Vagina (tissue), 2 donors: ENCODE measurements around the gene NCKAP1.

Source experiments
- POLR2A ChIP-seq, 2 donors: fragments of 450-650 bp; IDR thresholded peaks; one replicate each; pipeline ENCODE4 v1.6.1; 2017; ENCODE audit warnings: antibody characterized with exemption in 2 of 2, mild to moderate bottlenecking in 2 of 2, moderate library complexity in 2 of 2
- POLR2AphosphoS5 ChIP-seq, 2 donors: sonication (generic); formaldehyde crosslinking; IDR thresholded peaks; one replicate each; pipeline ENCODE4 v1.9.0; 2017; ENCODE audit warnings: antibody characterized with exemption in 2 of 2, mild to moderate bottlenecking in 2 of 2, low read depth in 1 of 2; ENCODE audit not compliant: insufficient read depth in 1 of 2
- TF ChIP-seq, protein P1 (sequence below), 3 experiments: fragments of 450-650 bp in 2 of 3; fragments of 200-600 bp in 1 of 3; sonication (generic) in 1 of 3; IDR thresholded peaks; one replicate each; pipeline ENCODE4 v1.5.1; 2017 to 2019; ENCODE audit warnings: antibody characterized with exemption in 3 of 3, mild to moderate bottlenecking in 2 of 3, moderate library complexity in 2 of 3

DNA sequence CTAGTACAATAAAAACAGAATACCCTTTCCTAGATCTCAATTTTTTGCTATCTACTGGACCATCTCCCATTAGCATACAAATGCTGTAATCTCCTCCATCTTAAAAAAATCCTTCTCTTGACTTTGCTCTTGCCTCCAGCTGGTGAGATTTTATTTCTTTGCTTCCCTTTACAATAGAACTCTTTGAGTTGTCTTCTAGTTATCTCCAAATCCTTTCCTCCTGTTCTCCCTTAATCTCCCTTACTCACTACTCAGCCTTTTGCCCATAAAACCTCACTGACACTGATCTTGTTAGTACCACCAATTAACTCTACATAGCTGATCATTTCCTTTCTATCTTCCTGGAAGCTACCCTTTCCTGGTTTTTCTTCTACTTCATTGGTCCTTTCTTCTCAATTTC lies 108.3 kb downstream of the NCKAP1 start:
- TF ChIP-seq, protein P1, sequence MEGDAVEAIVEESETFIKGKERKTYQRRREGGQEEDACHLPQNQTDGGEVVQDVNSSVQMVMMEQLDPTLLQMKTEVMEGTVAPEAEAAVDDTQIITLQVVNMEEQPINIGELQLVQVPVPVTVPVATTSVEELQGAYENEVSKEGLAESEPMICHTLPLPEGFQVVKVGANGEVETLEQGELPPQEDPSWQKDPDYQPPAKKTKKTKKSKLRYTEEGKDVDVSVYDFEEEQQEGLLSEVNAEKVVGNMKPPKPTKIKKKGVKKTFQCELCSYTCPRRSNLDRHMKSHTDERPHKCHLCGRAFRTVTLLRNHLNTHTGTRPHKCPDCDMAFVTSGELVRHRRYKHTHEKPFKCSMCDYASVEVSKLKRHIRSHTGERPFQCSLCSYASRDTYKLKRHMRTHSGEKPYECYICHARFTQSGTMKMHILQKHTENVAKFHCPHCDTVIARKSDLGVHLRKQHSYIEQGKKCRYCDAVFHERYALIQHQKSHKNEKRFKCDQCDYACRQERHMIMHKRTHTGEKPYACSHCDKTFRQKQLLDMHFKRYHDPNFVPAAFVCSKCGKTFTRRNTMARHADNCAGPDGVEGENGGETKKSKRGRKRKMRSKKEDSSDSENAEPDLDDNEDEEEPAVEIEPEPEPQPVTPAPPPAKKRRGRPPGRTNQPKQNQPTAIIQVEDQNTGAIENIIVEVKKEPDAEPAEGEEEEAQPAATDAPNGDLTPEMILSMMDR (IDR thresholded peaks at IDR 0.05), result no peak
- TF ChIP-seq POLR2A (IDR thresholded peaks at IDR 0.05), result no peak
- no peak for TF ChIP-seq POLR2AphosphoS5 (IDR thresholded peaks at IDR 0.05; ENCODE audit: insufficient read depth in 1 of 2, low read depth in 1 of 2)
